HEK293 (cell line): ENCODE data around the gene CARD14.
A peak's percentile ranks its signal among the peaks of the same experiment; 100 is the strongest.

Experiments used
- CTCF ChIA-PET: fragments of 350-600 bp; formaldehyde crosslinking; extraction: SDS; loops from one replicate; lab custom pipeline; 2021; ENCODE audit warnings: antibody characterized with exemption; lab: Yijun Ruan, JAX
- POLR2A ChIA-PET: fragments of 300-600 bp; formaldehyde crosslinking; extraction: SDS; loops from one replicate; lab custom pipeline; 2020; ENCODE audit warnings: antibody characterized with exemption, inconsistent platforms; lab: Yijun Ruan, JAX
- H3K27ac ChIP-seq: fragments of 200-500 bp; sonication (Bioruptor generic); 2 replicates; pipeline ENCODE4 v1.5.1; 2014; ENCODE audit warnings: low read depth, low read length, control low read depth, inconsistent platforms; ENCODE audit errors: extremely low read depth
- H3K36me3 ChIP-seq, 2 experiments: fragments of 200-500 bp in 1 of 2; sonication (Bioruptor generic) in 1 of 2; 1 replicate in 1 of 2; 2 replicates in 1 of 2; pipeline ENCODE4 v1.5.1; 2014 to 2017; ENCODE audit warnings: inconsistent platforms in 2 of 2, low read length in 2 of 2; ENCODE audit not compliant: control insufficient read depth in 2 of 2, insufficient read depth in 1 of 2
- H3K4me1 ChIP-seq: fragments of 200-500 bp; sonication (Bioruptor generic); 2 replicates; pipeline ENCODE4 v1.5.1; 2014; ENCODE audit warnings: mild to moderate bottlenecking, low read length, inconsistent platforms; ENCODE audit not compliant: control insufficient read depth, insufficient read depth
- H3K4me3 ChIP-seq: 2 replicates; pipeline ENCODE4 v1.5.1; 2011; ENCODE audit warnings: low read depth, mild to moderate bottlenecking, control low read depth, low read length, moderate library complexity
- H3K9me3 ChIP-seq: fragments of 200-500 bp; sonication (Bioruptor generic); 2 replicates; pipeline ENCODE4 v1.5.1; 2014; ENCODE audit warnings: low read depth, low read length, inconsistent platforms; ENCODE audit not compliant: control insufficient read depth, insufficient read depth
- BCL11A ChIP-seq: fragments of 450-650 bp; formaldehyde crosslinking; IDR thresholded peaks from 2 replicates; pipeline ENCODE4 v1.5.1; 2016; ENCODE audit warnings: low read depth, missing biosample characterization, missing genetic modification characterization
- CTCF ChIP-seq: fragments of 450-650 bp; formaldehyde crosslinking; IDR thresholded peaks from 2 replicates; pipeline ENCODE4 v1.5.1; 2016; ENCODE audit warnings: missing biosample characterization, missing genetic modification characterization
- EGR2 ChIP-seq: fragments of 450-650 bp; formaldehyde crosslinking; IDR thresholded peaks from 2 replicates; pipeline ENCODE4 v1.5.1; 2016; ENCODE audit warnings: low read depth, missing biosample characterization, missing genetic modification characterization
- GLI4 ChIP-seq: fragments of 450-650 bp; formaldehyde crosslinking; IDR thresholded peaks from 2 replicates; pipeline ENCODE4 v1.5.1; 2016; ENCODE audit warnings: missing biosample characterization, missing genetic modification characterization
- HOXD13 ChIP-seq: sonication (generic); formaldehyde crosslinking; IDR thresholded peaks from 2 replicates; pipeline ENCODE4 v1.8.0; 2022; ENCODE audit warnings: missing genetic modification reagents, borderline replicate concordance
- KLF16 ChIP-seq: fragments of 450-650 bp; formaldehyde crosslinking; IDR thresholded peaks from 2 replicates; pipeline ENCODE4 v1.5.1; 2017; ENCODE audit warnings: missing biosample characterization, missing genetic modification characterization
- KLF17 ChIP-seq: fragments of 450-650 bp; formaldehyde crosslinking; IDR thresholded peaks from 2 replicates; pipeline ENCODE4 v1.5.1; 2016; ENCODE audit warnings: missing biosample characterization, missing genetic modification characterization
- MZF1 ChIP-seq: fragments of 450-650 bp; formaldehyde crosslinking; IDR thresholded peaks from 2 replicates; pipeline ENCODE4 v1.5.1; 2017; ENCODE audit warnings: missing biosample characterization, missing genetic modification characterization, borderline replicate concordance
- SCRT1 ChIP-seq: fragments of 450-650 bp; formaldehyde crosslinking; IDR thresholded peaks from 2 replicates; pipeline ENCODE4 v1.5.1; 2016; ENCODE audit warnings: missing biosample characterization, missing genetic modification characterization, borderline replicate concordance
- SP2 ChIP-seq: fragments of 450-650 bp; formaldehyde crosslinking; IDR thresholded peaks from 2 replicates; pipeline ENCODE4 v1.5.1; 2016; ENCODE audit warnings: missing biosample characterization, missing genetic modification characterization
- WT1 ChIP-seq: fragments of 450-650 bp; formaldehyde crosslinking; IDR thresholded peaks from 2 replicates; pipeline ENCODE4 v1.5.1; 2016; ENCODE audit warnings: missing biosample characterization, missing genetic modification characterization
- YY1 ChIP-seq: fragments of 450-650 bp; formaldehyde crosslinking; IDR thresholded peaks from 2 replicates; pipeline ENCODE4 v1.5.1; 2018; ENCODE audit warnings: missing biosample characterization, missing genetic modification characterization
- ZBTB20 ChIP-seq: fragments of 450-650 bp; formaldehyde crosslinking; IDR thresholded peaks from 2 replicates; pipeline ENCODE4 v1.5.1; 2016; ENCODE audit warnings: missing biosample characterization, missing genetic modification characterization
- ZFP41 ChIP-seq: fragments of 450-650 bp; formaldehyde crosslinking; IDR thresholded peaks from 2 replicates; pipeline ENCODE4 v1.5.1; 2016; ENCODE audit warnings: missing biosample characterization, missing genetic modification characterization, borderline replicate concordance
- ZNF184 ChIP-seq: fragments of 450-650 bp; IDR thresholded peaks from 2 replicates; pipeline ENCODE4 v1.5.1; 2018; ENCODE audit warnings: missing biosample characterization, mild to moderate bottlenecking, missing genetic modification characterization
- ZNF274 ChIP-seq, 2 experiments: fragments of 200-500 bp in 1 of 2; fragments of 450-650 bp in 1 of 2; sonication (Bioruptor generic) in 1 of 2; formaldehyde crosslinking in 1 of 2; IDR thresholded peaks; 2 replicates each; pipeline versions ENCODE4 v1.5.1 to v1.6.1; 2014 to 2016; ENCODE audit warnings: borderline replicate concordance in 1 of 2, inconsistent platforms in 1 of 2, low read length in 1 of 2, missing biosample characterization in 1 of 2, missing genetic modification characterization in 1 of 2
- ZNF292 ChIP-seq: fragments of 450-650 bp; formaldehyde crosslinking; IDR thresholded peaks from 2 replicates; pipeline ENCODE4 v1.5.1; 2016; ENCODE audit warnings: low read depth, missing biosample characterization, missing genetic modification characterization, borderline replicate concordance
- ZNF398 ChIP-seq: fragments of 450-650 bp; formaldehyde crosslinking; IDR thresholded peaks from 2 replicates; pipeline ENCODE4 v1.5.1; 2017; ENCODE audit warnings: missing biosample characterization, missing genetic modification characterization
- ZNF48 ChIP-seq: fragments of 450-650 bp; formaldehyde crosslinking; IDR thresholded peaks from 2 replicates; pipeline ENCODE4 v1.5.1; 2016; ENCODE audit warnings: missing biosample characterization, missing genetic modification characterization
- ZNF501 ChIP-seq: fragments of 450-650 bp; formaldehyde crosslinking; IDR thresholded peaks from 2 replicates; pipeline ENCODE4 v1.5.1; 2016; ENCODE audit warnings: missing biosample characterization, missing genetic modification characterization
- ZNF558 ChIP-seq: fragments of 450-650 bp; formaldehyde crosslinking; IDR thresholded peaks from 2 replicates; pipeline ENCODE4 v1.5.1; 2016; ENCODE audit warnings: missing biosample characterization, missing genetic modification characterization
- ZNF621 ChIP-seq: fragments of 450-650 bp; formaldehyde crosslinking; IDR thresholded peaks from 2 replicates; pipeline ENCODE4 v1.5.1; 2017; ENCODE audit warnings: missing biosample characterization, missing genetic modification characterization
- ZNF626 ChIP-seq: fragments of 450-650 bp; sonication (Bioruptor Pico); formaldehyde crosslinking; IDR thresholded peaks from 2 replicates; pipeline ENCODE4 v1.5.1; 2018; ENCODE audit warnings: missing biosample characterization, missing genetic modification characterization, inconsistent platforms
- ZNF629 ChIP-seq: fragments of 450-650 bp; formaldehyde crosslinking; IDR thresholded peaks from 2 replicates; pipeline ENCODE4 v1.5.1; 2017; ENCODE audit warnings: missing biosample characterization, missing genetic modification characterization
- ZNF658 ChIP-seq: fragments of 450-650 bp; formaldehyde crosslinking; IDR thresholded peaks from 2 replicates; pipeline ENCODE4; 2016; ENCODE audit warnings: missing biosample characterization, missing genetic modification characterization
- ZNF660 ChIP-seq: fragments of 450-650 bp; IDR thresholded peaks from 2 replicates; pipeline ENCODE4 v1.5.1; 2018; ENCODE audit warnings: missing biosample characterization, mild to moderate bottlenecking, missing genetic modification characterization
- ZNF701 ChIP-seq: fragments of 450-650 bp; formaldehyde crosslinking; IDR thresholded peaks from 2 replicates; pipeline ENCODE4 v1.5.1; 2016; ENCODE audit warnings: missing biosample characterization, missing genetic modification characterization
- ZNF704 ChIP-seq: fragments of 450-650 bp; formaldehyde crosslinking; IDR thresholded peaks from 2 replicates; pipeline ENCODE4 v1.5.1; 2016; ENCODE audit warnings: missing biosample characterization, missing genetic modification characterization
- ZNF76 ChIP-seq: fragments of 450-650 bp; formaldehyde crosslinking; IDR thresholded peaks from 2 replicates; pipeline ENCODE4; 2016; ENCODE audit warnings: low read depth, missing biosample characterization, missing genetic modification characterization, borderline replicate concordance
- ZNF768 ChIP-seq: fragments of 450-650 bp; formaldehyde crosslinking; IDR thresholded peaks from 2 replicates; pipeline ENCODE4 v1.5.1; 2018; ENCODE audit warnings: missing biosample characterization, mild to moderate bottlenecking, missing genetic modification characterization
- ZSCAN23 ChIP-seq: fragments of 450-650 bp; formaldehyde crosslinking; IDR thresholded peaks from 2 replicates; pipeline ENCODE4 v1.5.1; 2016; ENCODE audit warnings: missing biosample characterization, missing genetic modification characterization

The CARD14 gene

GRCh38 chr17:80147035-80147822 lies 22.6 kb upstream of the CARD14 start, which contains the start of gene EIF4A3:
TSS of gene EIF4A3 (minus strand) at chr17:80147128. CDS start at chr17:80146961, 167 bp downstream.
- H3K9me3 ChIP-seq = no peaks in the 10 kb centered on the region
- H3K27ac ChIP-seq = peak within 1 kb of the TSS; percentile 84
- no peaks in the 10 kb centered on the region; the same call in 1 of the 2 replicates for H3K4me1 ChIP-seq
- H3K36me3 ChIP-seq = peaks cover 24 to 36% of the 10 kb centered on the region in 2 experiments
- CTCF ChIA-PET = interaction anchor here (1.4 kb wide), 1 partner anchor 142 kb away, joined by 5 read pairs; no protein-coding TSS in a partner anchor
- H3K4me3 ChIP-seq = peak within 1 kb of the TSS; percentile 97
- POLR2A ChIA-PET = interaction anchor here (0.6 to 1.4 kb wide), 5 partner anchors 12 to 113 kb away, joined by 3 to 5 read pairs (median 4); partner anchors contain the start of genes GAA, RNF213 and SLC26A11
- TF ChIP-seq ZFP41 (tag by site-specific recombination) (no peak), ZNF658 (tag by site-specific recombination) (no peak), ZNF558 (no peak), GLI4 (tag by site-specific recombination) (no peak), ZNF184 (tag by site-specific recombination) (no peak), ZBTB20 (tag by site-specific recombination) (peak; percentile 82; the same call in 1 of the 2 replicates), SCRT1 (no peak), ZNF629 (peak; percentile 72), ZNF660 (peak; percentile 56; the same call in 1 of the 2 replicates), ZNF76 (peak; percentile 18; the same call in 1 of the 2 replicates), ZNF768 (tag by site-specific recombination) (peak; percentile 98), ZNF701 (tag by site-specific recombination) (no peak), WT1 (tag by site-specific recombination) (no peak; the same call in 1 of the 2 replicates), EGR2 (tag by site-specific recombination) (no peak; the same call in 1 of the 2 replicates), ZNF398 (tag by site-specific recombination) (peak; percentile 16; the same call in 1 of the 2 replicates), ZNF621 (tag by site-specific recombination) (no peak), SP2 (tag by site-specific recombination) (peak; percentile 86), ZSCAN23 (peak; percentile 27; the same call in 1 of the 2 replicates), KLF17 (tag by site-specific recombination) (peak; percentile 44; the same call in 1 of the 2 replicates), YY1 (tag by site-specific recombination) (peak; percentile 60; the same call in 1 of the 2 replicates), KLF16 (tag by site-specific recombination) (peak; percentile 99), ZNF274 (IDR thresholded peaks at IDR 0.05; ENCODE audit: low read length) (no peak), ZNF274 (tag by site-specific recombination; IDR thresholded peaks at IDR 0.05; ENCODE audit: borderline replicate concordance) (no peak), CTCF (tag by site-specific recombination) (no peak), ZNF626 (no peak), ZNF48 (tag by site-specific recombination) (no peak), HOXD13 (CRISPR knock-in tag) (no peak), MZF1 (tag by site-specific recombination) (peak; percentile 34; the same call in 1 of the 2 replicates), ZNF292 (tag by site-specific recombination) (no peak), ZNF501 (peak; percentile 86), BCL11A (tag by site-specific recombination) (no peak), ZNF704 (no peak)
